Gastrocnemius medialis (tissue), 4 donors: ENCODE data around the gene CSTF2T. TPM values are rescaled to one million over a fixed set of nuclear protein-coding genes. Genes with fewer than 3 reads are reported as not detected.

ENCODE experiments used
- ATAC-seq, 2 donors: fragments of 150-250 bp; one replicate each; pipeline ENCODE4 v1.9.1; 2016
- DNase-seq, 2 donors: peaks; one replicate each; pipeline ENCODE4 v3.0.0-alpha.2; 2019
- H3K27ac ChIP-seq, 4 donors: fragments of 200-600 bp; sonication (generic); 1 replicate in 1 of 4; 2 replicates in 3 of 4; pipeline ENCODE4 v1.5.1; 2016 to 2018; ENCODE audit warnings: mild to moderate bottlenecking in 2 of 4, moderate library complexity in 1 of 4
- H3K27me3 ChIP-seq, 3 donors: fragments of 200-600 bp; sonication (generic) in 2 of 3; 1 replicate in 1 of 3; 2 replicates in 2 of 3; pipeline versions ENCODE4 v1.5.1 to v1.6.0; 2016 to 2019; ENCODE audit warnings: mild to moderate bottlenecking in 1 of 3, moderate library complexity in 1 of 3
- H3K36me3 ChIP-seq, 2 donors: fragments of 200-600 bp; sonication (generic) in 1 of 2; one replicate each; pipeline ENCODE4 v1.5.1; 2017 to 2018
- H3K4me1 ChIP-seq, 2 donors: fragments of 200-600 bp; sonication (generic) in 1 of 2; one replicate each; pipeline ENCODE4 v1.5.1; 2016 to 2017; ENCODE audit warnings: mild to moderate bottlenecking in 2 of 2
- H3K4me3 ChIP-seq, 4 donors: fragments of 200-600 bp; sonication (generic) in 3 of 4; 1 replicate in 1 of 4; 2 replicates in 3 of 4; pipeline ENCODE4 v1.5.1; 2016 to 2019; ENCODE audit warnings: mild to moderate bottlenecking in 2 of 4
- H3K9me3 ChIP-seq, 3 donors: fragments of 200-600 bp; sonication (generic) in 2 of 3; 1 replicate in 1 of 3; 2 replicates in 2 of 3; pipeline ENCODE4 v1.5.1; 2016 to 2019
- POLR2A ChIP-seq, 2 donors: fragments of 450-650 bp; IDR thresholded peaks; one replicate each; pipeline ENCODE4 v1.6.1; 2017; ENCODE audit warnings: antibody characterized with exemption in 2 of 2, mild to moderate bottlenecking in 2 of 2, moderate library complexity in 2 of 2
- in situ Hi-C, 4 donors: fragments of 200-750 bp; cut with MboI; loops; one replicate each; pipeline versions ENCODE4 v1.15.0 to v1.8.0; 2017; ENCODE audit warnings: low sequenced_read_pairs in 4 of 4
- intact Hi-C: fragments of 100-400 bp; cut with DNase I; formaldehyde crosslinking; loops from one replicate; pipeline ENCODE4 v1.15.1; 2023; ENCODE audit warnings: low total_unique reads
- total RNA-seq, 4 donors: library from RNA; depleted of rRNA; stranded (reverse); fragments of >200 nt; gene quantifications; one replicate each; pipeline versions ENCODE4 v1.1.0 to v1.2.3, GENCODE V29; 2016
- TF ChIP-seq, protein P1 (sequence below), 5 experiments: fragments of 450-650 bp in 3 of 5; fragments of 200-600 bp in 2 of 5; sonication (generic) in 2 of 5; IDR thresholded peaks in 4 of 5; conservative IDR thresholded peaks in 1 of 5; 1 replicate in 4 of 5; 2 replicates in 1 of 5; pipeline ENCODE4 v1.5.1; 2016 to 2019; ENCODE audit warnings: antibody characterized with exemption in 5 of 5, mild to moderate bottlenecking in 3 of 5, moderate library complexity in 3 of 5

Gene CSTF2T
- total RNA-seq, 4 donors from 2014 or later, result 11.4 to 22.2 (median 16.3) TPM

DNA sequence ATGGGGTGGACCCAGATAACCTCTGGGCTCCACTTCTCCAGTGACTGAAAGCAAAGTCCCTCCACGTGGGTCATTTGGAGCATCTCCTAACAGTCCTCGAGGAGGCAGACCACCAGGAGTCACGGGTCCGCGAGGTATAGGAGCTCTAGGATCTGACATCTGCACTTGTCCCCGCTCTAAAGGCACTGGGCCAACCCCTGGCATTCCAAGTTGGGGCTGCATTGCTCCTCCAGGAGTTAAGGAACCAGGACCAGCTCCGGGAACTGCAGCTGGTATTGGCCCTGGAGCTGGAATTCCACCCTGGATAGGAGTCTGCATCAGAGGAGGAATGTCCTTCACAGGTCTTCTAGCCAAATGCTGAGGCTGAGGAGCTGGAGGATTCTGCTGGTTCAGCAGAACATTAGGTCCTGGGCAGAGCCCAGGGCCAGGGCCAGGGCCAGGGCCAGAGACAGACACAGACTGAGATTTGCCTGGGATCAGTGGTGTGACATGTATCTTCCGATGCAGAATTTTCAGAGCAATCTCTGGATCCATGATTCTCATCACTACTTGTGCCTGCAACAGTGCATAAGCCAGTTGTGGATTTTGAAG is 827 bp downstream of the CSTF2T start:
- Histone ChIP-seq H3K9me3 (no peaks in the 10 kb centered on the region), H3K27me3 (no peaks in the 10 kb centered on the region), H3K36me3 (peaks cover 0 to 5% of the 10 kb centered on the region in 2 donors), H3K4me1 (peaks cover 49 to 52% of the 10 kb centered on the region in 2 donors), H3K27ac (peak overlapping the region; percentile 92 to 94 (median 93)), H3K4me3 (peak overlapping the region; percentile 64 to 94 (median 77))
- ATAC-seq (no peak), DNase-seq (peak in 1 of 2 donors; percentile 30)
- intact Hi-C loops, result loop anchor here (2.0 to 5.0 kb wide), 3 partner anchors 409 to 1074 kb away; no protein-coding TSS in a partner anchor
- in situ Hi-C loops, result no loop called here
- TF ChIP-seq POLR2A (IDR thresholded peaks at IDR 0.05), result no peak
- TF ChIP-seq, protein P1, sequence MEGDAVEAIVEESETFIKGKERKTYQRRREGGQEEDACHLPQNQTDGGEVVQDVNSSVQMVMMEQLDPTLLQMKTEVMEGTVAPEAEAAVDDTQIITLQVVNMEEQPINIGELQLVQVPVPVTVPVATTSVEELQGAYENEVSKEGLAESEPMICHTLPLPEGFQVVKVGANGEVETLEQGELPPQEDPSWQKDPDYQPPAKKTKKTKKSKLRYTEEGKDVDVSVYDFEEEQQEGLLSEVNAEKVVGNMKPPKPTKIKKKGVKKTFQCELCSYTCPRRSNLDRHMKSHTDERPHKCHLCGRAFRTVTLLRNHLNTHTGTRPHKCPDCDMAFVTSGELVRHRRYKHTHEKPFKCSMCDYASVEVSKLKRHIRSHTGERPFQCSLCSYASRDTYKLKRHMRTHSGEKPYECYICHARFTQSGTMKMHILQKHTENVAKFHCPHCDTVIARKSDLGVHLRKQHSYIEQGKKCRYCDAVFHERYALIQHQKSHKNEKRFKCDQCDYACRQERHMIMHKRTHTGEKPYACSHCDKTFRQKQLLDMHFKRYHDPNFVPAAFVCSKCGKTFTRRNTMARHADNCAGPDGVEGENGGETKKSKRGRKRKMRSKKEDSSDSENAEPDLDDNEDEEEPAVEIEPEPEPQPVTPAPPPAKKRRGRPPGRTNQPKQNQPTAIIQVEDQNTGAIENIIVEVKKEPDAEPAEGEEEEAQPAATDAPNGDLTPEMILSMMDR (IDR thresholded peaks at IDR 0.05 in 4 of 5, conservative IDR thresholded peaks at IDR 0.05 in 1 of 5), result no peak

DNA sequence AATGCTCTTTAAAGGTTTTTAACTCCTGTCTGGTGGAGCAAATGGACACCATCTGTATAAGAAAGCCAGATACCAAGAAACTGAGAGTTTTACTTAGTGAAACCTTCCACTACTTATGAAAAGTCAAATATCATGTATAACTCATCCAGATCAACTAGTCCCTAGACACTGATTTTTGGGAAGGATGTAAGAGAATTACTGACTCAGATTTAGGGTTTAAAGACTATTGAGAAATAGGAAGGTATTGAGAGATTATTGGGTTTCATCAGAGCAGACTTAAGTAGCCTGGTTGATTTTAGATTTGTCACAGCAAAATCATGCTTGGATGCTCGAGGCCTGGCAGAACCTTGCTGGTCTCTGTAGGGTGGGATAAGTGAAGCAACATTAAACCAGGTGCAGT is 3.1 kb downstream of the CSTF2T start:
- peak overlapping the region in 1 of 4 donors; percentile 24 for H3K4me3 ChIP-seq
- in situ Hi-C loops, result no loop called here
- H3K27me3 ChIP-seq, result no peaks in the 10 kb centered on the region
- H3K9me3 ChIP-seq, result no peaks in the 10 kb centered on the region
- peak overlapping the region; percentile 15 to 63 (median 46) for H3K27ac ChIP-seq
- no peak for ATAC-seq
- TF ChIP-seq POLR2A (IDR thresholded peaks at IDR 0.05), result no peak
- TF ChIP-seq, protein P1 (IDR thresholded peaks at IDR 0.05 in 4 of 5, conservative IDR thresholded peaks at IDR 0.05 in 1 of 5), result no peak
- peaks cover 49 to 52% of the 10 kb centered on the region in 2 donors for H3K4me1 ChIP-seq
- intact Hi-C loops, result loop anchor here (5.0 kb wide), 2 partner anchors 411 to 704 kb away; no protein-coding TSS in a partner anchor
- H3K36me3 ChIP-seq, result peaks cover 0 to 5% of the 10 kb centered on the region in 2 donors
- DNase-seq, result no peak

DNA sequence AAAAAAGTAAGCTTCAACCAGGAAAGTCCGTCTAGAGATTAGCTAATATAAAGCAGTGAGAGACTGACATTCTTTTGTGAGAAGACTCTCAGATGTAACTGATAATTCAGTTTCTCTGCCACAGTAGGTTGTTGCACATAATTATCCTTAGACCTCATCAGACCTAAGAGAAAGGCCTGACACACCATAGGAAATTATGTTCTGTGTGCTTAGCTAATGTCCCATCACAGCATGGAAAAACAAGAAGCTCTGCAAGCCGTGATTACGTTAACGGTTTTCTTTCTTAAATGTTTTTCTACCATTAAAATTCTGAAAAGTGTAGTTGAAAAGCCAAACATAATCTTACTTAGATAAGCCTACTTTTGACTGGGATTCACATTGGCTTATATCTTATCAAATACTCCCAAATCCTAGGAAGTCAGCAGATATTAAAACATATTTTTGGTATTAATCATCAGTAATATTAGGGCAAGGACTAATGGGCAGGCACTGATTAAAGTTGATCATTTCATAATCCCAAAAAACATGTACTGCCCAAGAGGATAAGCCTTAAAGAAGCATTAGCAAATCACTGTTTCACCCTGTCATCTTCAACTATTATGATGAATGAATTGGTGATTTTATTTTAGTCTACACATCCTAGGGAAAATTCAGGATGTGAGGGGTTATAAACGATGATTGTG is 5.2 kb downstream of the CSTF2T start:
- no peaks in the 10 kb centered on the region for H3K27me3 ChIP-seq
- no peak for DNase-seq
- intact Hi-C loops (no loop called here), in situ Hi-C loops (no loop called here)
- H3K4me1 ChIP-seq, result peaks cover 47 to 49% of the 10 kb centered on the region in 2 donors
- ATAC-seq, result no peak
- TF ChIP-seq POLR2A (IDR thresholded peaks at IDR 0.05), result no peak
- TF ChIP-seq, protein P1 (IDR thresholded peaks at IDR 0.05 in 4 of 5, conservative IDR thresholded peaks at IDR 0.05 in 1 of 5), result no peak
- H3K27ac ChIP-seq, result peak overlapping the region in 2 of 4 donors; percentile 16 to 20
- H3K9me3 ChIP-seq, result no peaks in the 10 kb centered on the region
- peaks cover 0 to 5% of the 10 kb centered on the region in 2 donors for H3K36me3 ChIP-seq
- H3K4me3 ChIP-seq, result no peak overlapping the region

DNA sequence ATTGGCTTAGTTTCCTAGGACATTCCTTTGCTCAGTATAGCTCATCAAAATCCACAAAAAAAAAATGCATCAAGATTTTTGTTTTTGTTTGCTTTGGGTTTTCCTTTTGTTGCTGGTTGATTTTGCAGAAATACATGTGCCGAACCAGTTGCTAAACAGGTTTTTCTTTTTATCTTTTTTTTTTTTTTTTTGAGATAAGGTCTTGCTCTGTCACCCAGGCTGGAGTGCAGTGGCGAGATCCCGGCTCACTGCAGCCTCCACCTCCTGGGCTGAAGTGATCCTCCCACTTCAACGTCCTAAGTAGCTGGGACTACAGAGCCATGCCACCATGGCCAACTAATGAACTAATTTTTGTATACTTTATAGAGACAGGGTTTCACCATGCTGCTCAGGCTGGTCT is 8.3 kb downstream of the CSTF2T start:
- TF ChIP-seq POLR2A (IDR thresholded peaks at IDR 0.05), result no peak
- TF ChIP-seq, protein P1 (IDR thresholded peaks at IDR 0.05 in 4 of 5, conservative IDR thresholded peaks at IDR 0.05 in 1 of 5), result no peak
- no peaks in the 10 kb centered on the region for H3K27me3 ChIP-seq
- H3K4me1 ChIP-seq, result peaks cover 20 to 22% of the 10 kb centered on the region in 2 donors
- no peak overlapping the region for H3K27ac ChIP-seq
- DNase-seq (no peak), ATAC-seq (no peak)
- H3K4me3 ChIP-seq, result no peak overlapping the region
- no peaks in the 10 kb centered on the region for H3K9me3 ChIP-seq
- intact Hi-C loops, result no loop called here
- in situ Hi-C loops, result no loop called here
- no peaks in the 10 kb centered on the region for H3K36me3 ChIP-seq
